Subcutaneous adipose tissue (tissue), 4 donors: Measurements from ENCODE around the gene SDHB. TPM values are rescaled to one million over a fixed set of nuclear protein-coding genes. Genes with fewer than 3 reads are reported as not detected.

Experiments
- total RNA-seq, 4 donors: library from RNA; depleted of rRNA; stranded (reverse); fragments of >200 nt; gene quantifications; one replicate each; pipeline ENCODE4 v1.1.0, GENCODE V29; 2016
- TF ChIP-seq, protein P1 (sequence below): fragments of 450-650 bp; IDR thresholded peaks from one replicate; pipeline ENCODE4 v1.5.1; 2016; ENCODE audit warnings: low read depth, mild to moderate bottlenecking, control low read depth, antibody characterized with exemption, moderate library complexity

Gene SDHB
- total RNA-seq, 4 donors from 2014 or later: 105 to 138 (median 121) TPM

DNA sequence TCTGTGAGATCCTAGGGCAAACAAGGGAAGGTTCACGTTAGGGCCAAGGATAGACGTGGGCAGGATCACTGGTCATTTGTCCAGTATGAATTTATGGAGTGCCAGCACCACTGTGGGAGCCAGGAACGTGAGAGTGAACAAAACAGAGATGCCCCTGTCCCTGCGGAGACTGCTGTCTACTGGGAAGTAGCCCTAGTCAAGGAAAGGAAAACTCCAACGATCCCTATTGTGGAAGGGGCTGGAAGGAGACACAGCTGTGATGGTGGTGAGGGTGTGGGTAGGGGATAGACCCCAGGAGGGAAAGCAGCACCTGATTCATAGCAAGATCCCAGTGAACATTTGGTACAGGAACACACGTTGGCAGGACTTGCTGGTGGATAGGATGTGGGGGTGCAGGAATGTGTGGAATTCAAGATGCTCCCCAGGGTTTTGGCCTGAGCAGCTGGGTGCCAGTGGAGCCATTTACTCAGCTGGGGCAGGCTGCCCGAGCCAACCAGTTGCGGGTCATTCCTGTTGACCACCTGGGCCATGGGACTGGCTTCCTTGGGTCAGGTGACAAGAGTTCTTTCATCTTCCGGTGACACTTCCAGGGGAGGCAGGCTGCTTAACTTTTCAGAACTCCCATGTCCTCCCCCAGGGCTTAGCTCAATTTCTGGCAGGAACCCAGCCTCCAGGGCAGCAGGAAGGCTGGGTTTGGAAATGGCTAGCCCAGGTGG is 40.9 kb downstream of the SDHB start:
- TF ChIP-seq, protein P1, sequence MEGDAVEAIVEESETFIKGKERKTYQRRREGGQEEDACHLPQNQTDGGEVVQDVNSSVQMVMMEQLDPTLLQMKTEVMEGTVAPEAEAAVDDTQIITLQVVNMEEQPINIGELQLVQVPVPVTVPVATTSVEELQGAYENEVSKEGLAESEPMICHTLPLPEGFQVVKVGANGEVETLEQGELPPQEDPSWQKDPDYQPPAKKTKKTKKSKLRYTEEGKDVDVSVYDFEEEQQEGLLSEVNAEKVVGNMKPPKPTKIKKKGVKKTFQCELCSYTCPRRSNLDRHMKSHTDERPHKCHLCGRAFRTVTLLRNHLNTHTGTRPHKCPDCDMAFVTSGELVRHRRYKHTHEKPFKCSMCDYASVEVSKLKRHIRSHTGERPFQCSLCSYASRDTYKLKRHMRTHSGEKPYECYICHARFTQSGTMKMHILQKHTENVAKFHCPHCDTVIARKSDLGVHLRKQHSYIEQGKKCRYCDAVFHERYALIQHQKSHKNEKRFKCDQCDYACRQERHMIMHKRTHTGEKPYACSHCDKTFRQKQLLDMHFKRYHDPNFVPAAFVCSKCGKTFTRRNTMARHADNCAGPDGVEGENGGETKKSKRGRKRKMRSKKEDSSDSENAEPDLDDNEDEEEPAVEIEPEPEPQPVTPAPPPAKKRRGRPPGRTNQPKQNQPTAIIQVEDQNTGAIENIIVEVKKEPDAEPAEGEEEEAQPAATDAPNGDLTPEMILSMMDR: no peak

DNA sequence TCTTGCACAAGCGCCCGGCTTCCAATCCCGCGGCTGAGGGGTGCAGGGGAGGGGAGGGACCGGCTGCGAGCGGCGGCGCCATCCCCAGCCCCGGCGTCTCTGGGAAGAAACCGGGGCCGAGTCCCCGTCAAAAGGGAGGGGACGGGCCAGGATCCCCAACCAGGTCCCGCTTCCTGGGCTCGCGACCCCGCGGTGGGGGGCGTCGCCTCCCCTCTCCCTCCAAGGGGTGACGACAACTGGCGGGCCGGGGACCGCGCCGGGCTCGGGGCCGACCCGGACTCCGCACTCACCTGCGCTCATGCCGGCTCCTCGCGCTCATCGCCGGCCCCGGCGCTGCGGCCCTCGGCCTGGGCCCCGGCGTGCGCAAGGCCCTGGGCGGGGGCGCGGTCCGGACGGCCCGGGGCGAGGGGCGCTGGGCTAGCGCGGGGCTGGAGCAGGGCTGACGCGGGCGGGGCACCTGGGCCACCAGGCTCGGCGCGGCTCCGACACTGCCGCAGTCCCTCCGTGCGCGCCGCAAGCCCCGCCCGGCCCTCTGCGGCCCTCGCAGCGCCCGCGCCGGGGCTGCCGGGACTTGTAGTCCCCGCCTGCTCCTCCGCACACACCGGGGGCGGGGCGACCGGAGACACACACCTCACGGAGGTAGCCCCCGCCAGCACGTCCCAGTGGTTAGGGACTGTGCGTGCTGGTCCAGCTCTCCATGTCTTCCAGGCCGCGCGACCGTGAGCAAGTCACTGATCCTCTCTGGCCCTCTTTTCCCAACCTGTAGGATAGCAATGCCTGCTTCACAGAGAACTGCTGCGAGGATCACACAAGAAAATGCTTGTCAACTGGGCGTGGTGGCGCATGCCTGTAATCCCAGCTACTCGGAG is 42.2 kb downstream of the SDHB start, which contains the start of gene ATP13A2:
Gene ATP13A2, minus strand, starts transcription at position 490 of the 869 bp plus-strand sequence. Its CDS starts 190 bp downstream, at position 300.
- TF ChIP-seq, protein P1: no peak

DNA sequence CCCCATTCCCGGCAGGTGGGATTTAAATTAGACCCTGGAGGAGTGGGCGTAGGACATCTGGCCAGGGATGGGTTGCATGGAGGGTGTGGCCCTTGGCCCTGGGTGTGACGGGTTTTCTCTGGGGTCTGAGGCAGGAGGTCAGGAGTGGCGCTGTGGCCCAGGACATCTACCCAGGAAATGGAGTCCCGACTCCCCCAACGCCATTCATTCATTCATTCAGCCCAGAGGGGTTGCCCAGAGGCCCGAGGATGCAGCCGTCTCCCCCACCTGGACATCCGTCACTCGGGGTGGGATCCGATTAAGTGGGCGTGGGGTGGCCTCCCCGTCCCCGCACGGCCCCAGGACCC is 42.8 kb downstream of the SDHB start:
- TF ChIP-seq, protein P1: no peak

DNA sequence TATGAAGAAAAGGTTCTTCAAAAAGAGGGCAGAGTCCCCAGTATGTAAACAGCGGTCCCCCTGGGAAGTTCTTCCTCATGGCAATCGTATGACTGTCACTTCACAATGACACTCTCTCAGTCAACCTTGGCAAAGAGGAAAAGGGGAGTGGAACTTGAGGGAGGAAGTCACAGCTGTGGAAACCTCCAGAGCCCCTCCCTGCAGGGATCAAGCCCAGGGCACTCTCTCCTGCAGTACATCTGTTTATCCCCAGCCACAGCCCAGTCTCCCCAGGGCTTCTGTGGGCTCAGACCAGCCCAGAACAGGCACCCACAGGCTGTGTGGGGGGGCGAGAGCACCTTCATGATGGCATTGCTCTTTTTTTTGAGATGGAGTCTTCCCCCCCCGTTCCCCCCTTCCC is 44.1 kb downstream of the SDHB start:
- TF ChIP-seq, protein P1: no peak

DNA sequence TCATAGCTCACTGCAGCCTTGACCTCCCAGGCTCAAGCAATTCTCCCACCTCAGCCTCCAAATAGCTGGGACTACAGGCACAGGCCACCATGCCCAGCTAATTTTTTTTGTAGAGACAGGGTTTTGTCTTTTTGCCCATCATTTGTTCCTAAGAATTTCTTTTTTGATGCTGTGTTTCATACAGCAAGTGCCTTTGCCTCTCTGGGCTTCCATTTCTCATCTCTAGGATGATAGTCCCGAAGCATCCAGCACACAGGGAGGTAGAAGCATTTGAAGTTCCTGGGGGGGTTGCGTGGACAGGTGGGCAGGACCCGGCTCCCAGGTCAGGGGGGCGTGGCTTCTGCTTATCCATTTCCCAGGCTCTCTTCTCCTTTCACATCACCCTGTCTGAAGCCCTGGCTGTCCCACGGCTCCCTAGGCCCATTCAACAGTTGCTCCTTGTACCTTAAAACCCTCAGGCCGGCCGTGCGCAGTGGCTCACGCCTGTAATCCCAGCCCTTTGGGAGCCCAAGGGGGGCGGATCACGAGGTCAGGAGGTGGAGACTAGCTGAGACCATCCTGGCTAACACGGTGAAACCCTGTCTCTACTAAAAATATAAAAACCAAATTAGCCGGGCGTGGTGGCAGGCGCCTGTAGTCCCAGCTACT is 45.5 kb downstream of the SDHB start:
- TF ChIP-seq, protein P1: no peak

DNA sequence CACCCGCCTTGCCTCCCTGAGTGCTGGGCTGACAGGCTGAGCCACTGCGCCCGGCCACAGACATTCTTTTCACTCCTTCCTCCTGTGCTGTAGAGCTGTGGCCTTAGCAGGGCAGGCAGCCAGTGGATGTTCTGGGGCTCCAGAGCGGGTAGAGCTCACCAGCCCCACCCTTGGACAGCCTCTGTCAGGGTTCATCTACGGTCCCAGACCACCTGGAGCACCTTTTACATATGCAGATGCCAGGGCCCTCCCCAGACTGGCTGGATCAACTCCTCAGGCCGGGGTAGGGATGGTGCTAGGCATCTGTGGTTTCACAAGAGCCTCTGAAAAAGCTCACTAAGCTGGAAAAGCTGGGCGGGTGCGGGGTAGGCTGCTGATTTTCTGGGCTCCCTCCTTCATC is 46.7 kb downstream of the SDHB start:
- TF ChIP-seq, protein P1: no peak

DNA sequence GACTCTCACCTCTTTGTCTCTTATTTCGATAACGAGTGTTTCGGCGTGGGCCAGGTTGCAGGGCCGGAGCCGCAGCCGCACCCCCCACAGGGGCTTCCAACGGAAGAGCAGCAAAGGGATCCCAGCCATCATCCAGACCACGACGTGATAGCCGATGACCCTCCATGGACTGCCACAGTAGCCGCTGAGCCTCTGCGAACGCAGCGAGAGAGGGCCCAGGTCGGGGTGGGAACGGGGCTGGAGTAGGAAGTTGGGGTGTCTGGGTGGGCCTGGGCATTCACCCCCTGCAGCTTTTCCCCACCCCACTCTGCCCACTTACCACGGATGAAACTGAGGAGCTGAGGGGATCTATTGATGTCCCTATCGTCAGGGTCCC is 48.5 kb downstream of the SDHB start:
- TF ChIP-seq, protein P1: no peak
